Measurements from ENCODE around the gene CACNG6. TPM values are rescaled to one million over a fixed set of nuclear protein-coding genes. Genes with fewer than 3 reads are reported as not detected.

The CACNG6 gene
- total RNA-seq, 3 donors from 2014 or later = not detected

DNA sequence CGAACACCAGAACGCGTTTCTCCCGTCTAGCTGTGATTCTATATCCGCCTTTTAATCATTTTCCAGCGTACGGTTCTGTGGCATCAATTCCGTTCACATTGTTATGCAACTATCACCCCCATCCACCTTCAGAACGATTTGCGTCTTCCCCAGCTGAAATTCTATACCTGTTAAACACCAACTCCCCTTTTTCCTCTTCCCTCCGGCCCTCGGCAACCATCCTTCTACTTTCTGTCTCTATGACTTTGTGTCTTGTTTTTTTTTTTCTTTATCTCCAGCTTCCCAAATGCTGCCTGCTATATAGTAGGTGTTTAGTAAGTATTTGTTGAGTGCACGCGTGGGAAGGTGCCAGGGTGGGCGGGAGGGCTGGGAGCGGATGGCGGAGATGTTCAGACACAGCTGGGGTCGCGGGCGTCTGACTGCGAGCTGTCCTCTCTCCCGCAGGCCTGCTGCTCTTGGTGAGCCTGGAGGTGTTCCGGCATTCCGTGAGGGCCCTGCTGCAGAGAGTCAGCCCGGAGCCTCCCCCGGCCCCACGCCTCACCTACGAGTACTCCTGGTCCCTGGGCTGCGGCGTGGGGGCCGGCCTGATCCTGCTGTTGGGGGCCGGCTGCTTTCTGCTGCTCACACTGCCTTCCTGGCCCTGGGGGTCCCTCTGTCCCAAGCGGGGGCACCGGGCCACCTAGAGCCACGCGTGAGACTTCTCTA lies 20.2 kb downstream of the CACNG6 start:
- no peak overlapping the region for H3K4me3 ChIP-seq
- H3K27ac ChIP-seq = no peak overlapping the region
- no peak for DNase-seq (ENCODE audit: low spot score in 2 of 2)
- H3K4me1 ChIP-seq = no peaks in the 10 kb centered on the region
- TF ChIP-seq POLR2A (IDR thresholded peaks at IDR 0.05) (no peak), POLR2AphosphoS5 (IDR thresholded peaks at IDR 0.05) (no peak)
- TF ChIP-seq, protein P1, sequence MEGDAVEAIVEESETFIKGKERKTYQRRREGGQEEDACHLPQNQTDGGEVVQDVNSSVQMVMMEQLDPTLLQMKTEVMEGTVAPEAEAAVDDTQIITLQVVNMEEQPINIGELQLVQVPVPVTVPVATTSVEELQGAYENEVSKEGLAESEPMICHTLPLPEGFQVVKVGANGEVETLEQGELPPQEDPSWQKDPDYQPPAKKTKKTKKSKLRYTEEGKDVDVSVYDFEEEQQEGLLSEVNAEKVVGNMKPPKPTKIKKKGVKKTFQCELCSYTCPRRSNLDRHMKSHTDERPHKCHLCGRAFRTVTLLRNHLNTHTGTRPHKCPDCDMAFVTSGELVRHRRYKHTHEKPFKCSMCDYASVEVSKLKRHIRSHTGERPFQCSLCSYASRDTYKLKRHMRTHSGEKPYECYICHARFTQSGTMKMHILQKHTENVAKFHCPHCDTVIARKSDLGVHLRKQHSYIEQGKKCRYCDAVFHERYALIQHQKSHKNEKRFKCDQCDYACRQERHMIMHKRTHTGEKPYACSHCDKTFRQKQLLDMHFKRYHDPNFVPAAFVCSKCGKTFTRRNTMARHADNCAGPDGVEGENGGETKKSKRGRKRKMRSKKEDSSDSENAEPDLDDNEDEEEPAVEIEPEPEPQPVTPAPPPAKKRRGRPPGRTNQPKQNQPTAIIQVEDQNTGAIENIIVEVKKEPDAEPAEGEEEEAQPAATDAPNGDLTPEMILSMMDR (IDR thresholded peaks at IDR 0.05) = no peak
- intact Hi-C loops (cut with DNase I; ENCODE audit: low total_unique reads) = no loop called here
- peaks cover 0 to 47% of the 10 kb centered on the region in 2 donors for H3K27me3 ChIP-seq
- H3K36me3 ChIP-seq = no peaks in the 10 kb centered on the region
- no peaks in the 10 kb centered on the region for H3K9me3 ChIP-seq

DNA sequence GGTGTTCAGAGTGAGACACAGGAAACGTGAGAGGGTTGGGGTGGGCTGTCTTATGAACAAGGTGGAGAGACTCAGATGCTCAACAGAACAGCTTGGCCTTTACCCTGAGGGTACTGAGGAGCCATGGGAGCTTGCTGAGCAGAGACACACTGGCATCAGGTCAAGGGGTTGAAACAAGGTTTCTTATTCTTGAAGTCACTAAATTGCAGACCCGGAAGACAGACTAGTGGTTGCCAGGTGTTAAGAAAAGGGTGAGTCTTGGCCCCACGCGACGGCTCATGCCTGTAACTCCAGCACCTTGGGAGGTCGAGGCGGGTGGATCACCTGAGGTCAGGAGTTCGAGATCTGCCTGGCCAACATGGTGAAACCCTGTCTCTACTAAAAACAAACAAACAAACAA lies 22.4 kb downstream of the CACNG6 start:
- intact Hi-C loops (cut with DNase I; ENCODE audit: low total_unique reads) = no loop called here
- no peak for DNase-seq (ENCODE audit: low spot score in 2 of 2)
- Histone ChIP-seq H3K27me3 (peaks cover 0 to 49% of the 10 kb centered on the region in 2 donors), H3K27ac (no peak overlapping the region), H3K4me3 (no peak overlapping the region), H3K9me3 (no peaks in the 10 kb centered on the region), H3K36me3 (no peaks in the 10 kb centered on the region), H3K4me1 (no peaks in the 10 kb centered on the region)
- TF ChIP-seq, protein P1 (IDR thresholded peaks at IDR 0.05) = no peak
- TF ChIP-seq POLR2AphosphoS5 (IDR thresholded peaks at IDR 0.05) = no peak
- TF ChIP-seq POLR2A (IDR thresholded peaks at IDR 0.05) = no peak

DNA sequence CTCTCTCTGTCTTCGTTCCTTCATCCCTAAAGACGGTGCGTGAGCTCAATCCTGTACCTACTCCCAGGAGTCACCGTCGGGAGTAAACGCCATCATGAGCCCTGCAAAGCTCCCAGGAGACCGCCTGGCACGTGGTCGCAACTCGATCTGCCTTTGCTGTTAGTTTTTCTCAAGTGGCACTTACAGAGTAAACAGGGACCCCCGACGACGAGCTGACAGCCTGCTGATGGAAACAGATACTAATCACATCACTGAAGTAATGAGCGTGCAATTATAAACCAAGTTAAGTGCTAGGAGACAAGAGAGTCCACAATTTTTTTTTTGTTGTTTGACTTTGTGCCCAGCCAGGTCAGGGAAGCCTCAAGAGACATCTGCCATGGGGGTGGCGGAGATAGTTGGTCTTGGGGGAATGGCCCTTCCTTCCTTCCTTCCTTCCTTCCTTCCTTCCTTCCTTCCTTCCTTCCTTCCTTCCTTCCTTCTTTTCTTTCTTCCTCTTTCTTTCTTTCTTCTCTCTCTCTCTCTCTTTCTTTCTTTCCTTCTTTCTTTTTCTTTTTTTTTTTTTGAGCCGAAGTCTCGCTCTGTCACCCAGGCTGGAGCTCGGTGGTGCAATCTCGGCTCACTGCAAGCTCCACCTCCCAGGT lies 23.6 kb downstream of the CACNG6 start:
- Histone ChIP-seq H3K4me3 (no peak overlapping the region), H3K27ac (no peak overlapping the region), H3K9me3 (no peaks in the 10 kb centered on the region), H3K4me1 (no peaks in the 10 kb centered on the region), H3K36me3 (no peaks in the 10 kb centered on the region), H3K27me3 (peaks cover 0 to 47% of the 10 kb centered on the region in 2 donors)
- DNase-seq (ENCODE audit: low spot score in 2 of 2) = no peak
- no peak for TF ChIP-seq POLR2A (IDR thresholded peaks at IDR 0.05)
- TF ChIP-seq, protein P1 (IDR thresholded peaks at IDR 0.05) = no peak
- TF ChIP-seq POLR2AphosphoS5 (IDR thresholded peaks at IDR 0.05) = no peak
- intact Hi-C loops (cut with DNase I; ENCODE audit: low total_unique reads) = no loop called here

DNA sequence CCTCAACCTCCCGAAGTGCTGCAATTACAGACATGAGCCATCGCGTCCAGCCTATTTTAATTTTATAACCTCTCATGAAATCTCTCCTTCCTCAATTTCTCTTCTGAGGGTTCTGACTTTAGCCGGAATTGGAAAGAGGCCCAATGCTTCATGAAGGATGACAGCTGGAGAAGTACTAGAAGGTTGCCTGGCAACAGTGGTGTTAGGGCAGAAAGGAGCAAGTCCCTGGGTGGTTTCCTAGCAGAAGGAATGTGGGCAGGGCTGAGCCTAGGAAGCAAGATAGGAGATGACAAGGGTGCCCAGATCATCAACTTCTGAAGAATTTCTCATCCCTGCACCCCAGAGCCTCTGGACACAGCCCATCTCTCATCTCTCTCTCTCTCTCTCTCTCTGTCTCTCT lies 25.8 kb downstream of the CACNG6 start:
- H3K36me3 ChIP-seq = no peaks in the 10 kb centered on the region
- TF ChIP-seq POLR2AphosphoS5 (IDR thresholded peaks at IDR 0.05) (no peak), POLR2A (IDR thresholded peaks at IDR 0.05) (no peak)
- TF ChIP-seq, protein P1 (IDR thresholded peaks at IDR 0.05) = no peak
- intact Hi-C loops (cut with DNase I; ENCODE audit: low total_unique reads) = no loop called here
- H3K4me1 ChIP-seq = no peaks in the 10 kb centered on the region
- no peak for DNase-seq (ENCODE audit: low spot score in 2 of 2)
- H3K9me3 ChIP-seq = no peaks in the 10 kb centered on the region
- H3K27me3 ChIP-seq = peaks cover 0 to 34% of the 10 kb centered on the region in 2 donors
- no peak overlapping the region for H3K4me3 ChIP-seq
- no peak overlapping the region for H3K27ac ChIP-seq

DNA sequence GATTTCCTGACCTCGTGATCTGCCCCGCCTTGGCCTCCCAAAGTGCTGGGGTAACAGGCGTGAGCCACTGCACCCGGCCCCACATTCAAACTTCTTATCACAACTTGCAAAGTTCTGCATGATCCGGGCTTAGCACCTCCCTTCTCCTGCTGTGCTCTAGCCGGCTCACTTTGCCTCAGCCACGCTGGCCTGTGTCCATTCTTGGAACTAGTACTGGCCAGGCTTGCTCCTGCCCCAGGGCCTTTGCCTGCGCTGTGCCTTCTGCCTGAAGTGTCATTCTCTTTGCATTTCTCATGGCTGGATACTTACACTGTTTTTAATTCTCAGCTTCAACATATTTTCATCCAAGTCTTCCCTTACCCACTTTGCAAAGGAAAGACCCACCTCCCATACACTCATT lies 29.9 kb downstream of the CACNG6 start:
- Histone ChIP-seq H3K4me1 (no peaks in the 10 kb centered on the region), H3K36me3 (no peaks in the 10 kb centered on the region), H3K27me3 (peaks cover 0 to 8% of the 10 kb centered on the region in 2 donors), H3K27ac (no peak overlapping the region), H3K4me3 (no peak overlapping the region), H3K9me3 (no peaks in the 10 kb centered on the region)
- TF ChIP-seq POLR2A (IDR thresholded peaks at IDR 0.05) = no peak
- no peak for TF ChIP-seq POLR2AphosphoS5 (IDR thresholded peaks at IDR 0.05)
- TF ChIP-seq, protein P1 (IDR thresholded peaks at IDR 0.05) = no peak
- no peak for DNase-seq (ENCODE audit: low spot score in 2 of 2)
- intact Hi-C loops (cut with DNase I; ENCODE audit: low total_unique reads) = no loop called here

Data from breast epithelium (tissue), 4 donors.